ENCODE data around the gene OSMR. TPM values are rescaled to one million over a fixed set of nuclear protein-coding genes. Genes with fewer than 3 reads are reported as not detected.
A peak's percentile ranks its signal among the peaks of the same experiment; 100 is the strongest.

OSMR gene
- polyA plus RNA-seq, 1 of the 3 experiments (the other 2 are of a cell fraction) = 56.0 TPM

- TF ChIP-seq SIN3A (IDR thresholded peaks at IDR 0.05; ENCODE audit: borderline replicate concordance, low read depth, low read length) (no peak), GABPA (IDR thresholded peaks at IDR 0.05; ENCODE audit: low read depth) (no peak)
- TF ChIP-seq, protein P1, sequence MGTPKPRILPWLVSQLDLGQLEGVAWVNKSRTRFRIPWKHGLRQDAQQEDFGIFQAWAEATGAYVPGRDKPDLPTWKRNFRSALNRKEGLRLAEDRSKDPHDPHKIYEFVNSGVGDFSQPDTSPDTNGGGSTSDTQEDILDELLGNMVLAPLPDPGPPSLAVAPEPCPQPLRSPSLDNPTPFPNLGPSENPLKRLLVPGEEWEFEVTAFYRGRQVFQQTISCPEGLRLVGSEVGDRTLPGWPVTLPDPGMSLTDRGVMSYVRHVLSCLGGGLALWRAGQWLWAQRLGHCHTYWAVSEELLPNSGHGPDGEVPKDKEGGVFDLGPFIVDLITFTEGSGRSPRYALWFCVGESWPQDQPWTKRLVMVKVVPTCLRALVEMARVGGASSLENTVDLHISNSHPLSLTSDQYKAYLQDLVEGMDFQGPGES (IDR thresholded peaks at IDR 0.05; ENCODE audit: low read depth, low read length) = no peak
These were observed 78.0 kb downstream of the OSMR start (continued) for GRCh38 chr5:38923661-38924451.

DNA sequence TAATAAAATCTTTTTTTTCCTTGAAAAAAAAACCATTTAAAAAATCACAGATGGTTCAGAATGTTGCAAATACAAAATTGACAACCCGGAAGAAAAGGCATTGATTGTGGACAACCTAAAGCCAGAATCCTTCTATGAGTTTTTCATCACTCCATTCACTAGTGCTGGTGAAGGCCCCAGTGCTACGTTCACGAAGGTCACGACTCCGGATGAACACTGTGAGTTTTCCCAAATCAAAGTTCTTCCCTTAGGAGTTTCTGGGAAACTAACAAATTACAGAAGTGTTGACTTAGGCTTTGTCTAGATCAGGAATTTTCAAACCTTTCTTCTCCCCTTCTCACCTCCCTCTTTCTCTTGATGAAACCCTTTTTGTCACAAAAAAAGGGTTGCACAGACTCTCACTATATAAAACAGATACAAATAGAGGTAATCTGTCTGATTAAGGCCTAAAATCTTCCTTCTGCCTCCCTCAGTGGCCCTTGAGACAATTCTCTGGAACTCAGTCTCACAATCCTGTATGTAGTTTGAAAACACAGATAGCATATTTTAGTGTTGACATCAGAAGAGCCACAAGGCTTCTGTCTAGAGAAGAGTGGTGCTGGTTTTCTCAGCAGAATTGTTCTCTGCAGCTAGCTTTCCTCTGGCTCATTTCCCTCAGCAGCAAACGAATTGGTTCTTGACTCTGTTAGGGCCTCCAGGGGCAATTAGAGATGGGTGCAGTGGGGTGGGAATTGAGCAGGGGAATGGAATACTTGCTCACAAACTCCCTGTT is 79.5 kb downstream of the OSMR start:
- Histone ChIP-seq H3K9me2 (no peaks in the 10 kb centered on the region), H3K9me3 (no peaks in the 10 kb centered on the region), H3K4me1 (ENCODE audit: control insufficient read depth in 1 of 2, insufficient read depth in 2 of 2, low read depth in 1 of 2, low read length in 1 of 2) (peaks cover 0 to 23% of the 10 kb centered on the region in 2 experiments; a peak in 2 of 4 replicates), H3K27me3 (ENCODE audit: insufficient read depth) (no peaks in the 10 kb centered on the region), H3K79me2 (ENCODE audit: insufficient read depth) (no peaks in the 10 kb centered on the region), H3F3A (replicated peaks; ENCODE audit: insufficient read depth) (peaks cover 35% of the 10 kb centered on the region), H3K36me3 (replicated peaks in 1 of 2; ENCODE audit: control insufficient read depth in 1 of 2, insufficient read depth in 2 of 2, low read length in 1 of 2) (peaks cover 36 to 43% of the 10 kb centered on the region in 2 experiments), H3K9ac (peak overlapping the region; percentile 28; the same call in 1 of the 2 replicates), H4K20me1 (ENCODE audit: insufficient read depth) (no peaks in the 10 kb centered on the region), H3K4me2 (peak overlapping the region; percentile 6), H2AFZ (ENCODE audit: low read depth) (no peak overlapping the region), H3K27ac (ENCODE audit: low read depth in 2 of 2, low read length in 1 of 2) (peak overlapping the region in 1 of 2 experiments; percentile 81; a peak in 3 of 4 replicates), H3K4me3 (ENCODE audit: low read depth in 2 of 2, low read length in 1 of 2) (no peak overlapping the region)
- 67% methylated on average over 6 of the region's 6 CpGs for WGBS (ENCODE audit: low lambda C conversion rate)
- no peak for DNase-seq
- ChIA-PET CTCF (interaction anchor here (1.3 to 3.9 kb wide), 4 partner anchors 9 to 505 kb away, joined by 4 to 34 read pairs (median 6); no protein-coding TSS in a partner anchor), POLR2A (no interaction called here)
- no peak for TF ChIP-seq SIN3A (IDR thresholded peaks at IDR 0.05; ENCODE audit: borderline replicate concordance, low read depth, low read length)
- TF ChIP-seq NFIC (IDR thresholded peaks at IDR 0.05; ENCODE audit: borderline replicate concordance) = no peak
- TF ChIP-seq, protein P2, sequence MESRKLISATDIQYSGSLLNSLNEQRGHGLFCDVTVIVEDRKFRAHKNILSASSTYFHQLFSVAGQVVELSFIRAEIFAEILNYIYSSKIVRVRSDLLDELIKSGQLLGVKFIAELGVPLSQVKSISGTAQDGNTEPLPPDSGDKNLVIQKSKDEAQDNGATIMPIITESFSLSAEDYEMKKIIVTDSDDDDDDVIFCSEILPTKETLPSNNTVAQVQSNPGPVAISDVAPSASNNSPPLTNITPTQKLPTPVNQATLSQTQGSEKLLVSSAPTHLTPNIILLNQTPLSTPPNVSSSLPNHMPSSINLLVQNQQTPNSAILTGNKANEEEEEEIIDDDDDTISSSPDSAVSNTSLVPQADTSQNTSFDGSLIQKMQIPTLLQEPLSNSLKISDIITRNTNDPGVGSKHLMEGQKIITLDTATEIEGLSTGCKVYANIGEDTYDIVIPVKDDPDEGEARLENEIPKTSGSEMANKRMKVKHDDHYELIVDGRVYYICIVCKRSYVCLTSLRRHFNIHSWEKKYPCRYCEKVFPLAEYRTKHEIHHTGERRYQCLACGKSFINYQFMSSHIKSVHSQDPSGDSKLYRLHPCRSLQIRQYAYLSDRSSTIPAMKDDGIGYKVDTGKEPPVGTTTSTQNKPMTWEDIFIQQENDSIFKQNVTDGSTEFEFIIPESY (IDR thresholded peaks at IDR 0.05; ENCODE audit: borderline replicate concordance, low read depth) = no peak
- TF ChIP-seq REST (IDR thresholded peaks at IDR 0.05; ENCODE audit: low read depth, low read length) = 0 out of 2 replicates have a peak, but pooled peaks have one; percentile 25
- TF ChIP-seq TCF12 (IDR thresholded peaks at IDR 0.05) = 0 out of 2 replicates have a peak, but pooled peaks have one; percentile 21
- peak; percentile 48 for TF ChIP-seq JUND (IDR thresholded peaks at IDR 0.05)
- no peak for TF ChIP-seq RCOR1 (IDR thresholded peaks at IDR 0.05; ENCODE audit: low read length)

Data from SK-N-SH (cell line).